GM23338 (cell line): Measurements from ENCODE around the gene COA4. TPM values are rescaled to one million over a fixed set of nuclear protein-coding genes. Genes with fewer than 3 reads are reported as not detected.

Experiments
- ATAC-seq: fragments of 200-7000 bp; cut with Tn5 transposase; 3 replicates; pipeline ENCODE4 v1.9.1; 2020
- DNase-seq: peaks from one replicate; pipeline ENCODE4 v3.0.0-alpha.2; 2015; ENCODE audit warnings: low spot score
- H2AFZ ChIP-seq: fragments of 200-600 bp; sonication (generic); 2 replicates; pipeline ENCODE4 v1.8.0; 2016; ENCODE audit warnings: antibody characterized with exemption, mild to moderate bottlenecking, moderate library complexity
- H3F3A ChIP-seq: fragments of 200-600 bp; sonication (generic); replicated peaks from 2 replicates; pipeline ENCODE4 v1.8.0; 2017; ENCODE audit warnings: antibody characterized with exemption, mixed run types, low read depth
- H3K27ac ChIP-seq: fragments of 200-600 bp; sonication (generic); 2 replicates; pipeline ENCODE4 v1.6.1; 2016; ENCODE audit warnings: low read depth
- H3K27me3 ChIP-seq: fragments of 200-600 bp; sonication (generic); 2 replicates; pipeline ENCODE4 v1.8.0; 2016; ENCODE audit warnings: mild to moderate bottlenecking, mixed run types, moderate library complexity; ENCODE audit not compliant: insufficient read depth
- H3K36me3 ChIP-seq: fragments of 200-600 bp; sonication (generic); 2 replicates; pipeline ENCODE4 v1.8.0; 2016; ENCODE audit warnings: mild to moderate bottlenecking; ENCODE audit not compliant: insufficient read depth
- H3K4me1 ChIP-seq: fragments of 200-600 bp; sonication (generic); 2 replicates; pipeline ENCODE4 v1.8.0; 2016; ENCODE audit warnings: mild to moderate bottlenecking, moderate library complexity; ENCODE audit not compliant: insufficient read depth
- H3K4me2 ChIP-seq: fragments of 200-600 bp; sonication (generic); 2 replicates; pipeline ENCODE4 v1.7.1; 2017; ENCODE audit warnings: mixed run types
- H3K4me3 ChIP-seq: fragments of 200-600 bp; sonication (generic); 2 replicates; pipeline ENCODE4 v1.6.1; 2016; ENCODE audit warnings: mixed run types
- H3K79me2 ChIP-seq: fragments of 200-600 bp; sonication (generic); replicated peaks from 2 replicates; pipeline ENCODE4 v1.8.0; 2017; ENCODE audit warnings: mild to moderate bottlenecking; ENCODE audit not compliant: insufficient read depth
- H3K9me2 ChIP-seq: fragments of 200-600 bp; sonication (generic); 2 replicates; pipeline ENCODE4 v1.8.0; 2017; ENCODE audit not compliant: insufficient read depth
- H4K20me1 ChIP-seq: fragments of 200-600 bp; sonication (generic); replicated peaks from 2 replicates; pipeline ENCODE4 v1.8.0; 2017; ENCODE audit warnings: mild to moderate bottlenecking; ENCODE audit not compliant: insufficient read depth
- H3K27ac Mint-ChIP-seq: 2 replicates; pipeline ENCODE4 v1.8.0; 2020; ENCODE audit warnings: inconsistent platforms, mild to moderate bottlenecking, moderate library complexity, mixed read lengths
- H3K27me3 Mint-ChIP-seq: 3 replicates; pipeline ENCODE4 v1.8.0; 2022; ENCODE audit warnings: low read depth, mild to moderate bottlenecking, moderate library complexity, mixed read lengths, inconsistent platforms; ENCODE audit not compliant: insufficient read depth, poor library complexity
- H3K36me3 Mint-ChIP-seq: 3 replicates; pipeline ENCODE4 v1.8.0; 2021; ENCODE audit warnings: low read depth, mild to moderate bottlenecking, inconsistent platforms, moderate library complexity, mixed read lengths
- H3K4me1 Mint-ChIP-seq: 3 replicates; pipeline ENCODE4 v1.8.0; 2020; ENCODE audit warnings: mild to moderate bottlenecking, inconsistent platforms, mixed read lengths
- H3K4me3 Mint-ChIP-seq: 3 replicates; pipeline ENCODE4 v1.8.0; 2021; ENCODE audit warnings: moderate library complexity, mild to moderate bottlenecking, inconsistent platforms, mixed read lengths
- H3K9me3 Mint-ChIP-seq: 3 replicates; pipeline ENCODE4 v1.8.0; 2020; ENCODE audit warnings: moderate library complexity, mild to moderate bottlenecking, inconsistent platforms, mixed read lengths
- CREB1 ChIP-seq: fragments of 250-450 bp; sonication (Bioruptor Pico); IDR thresholded peaks from 2 replicates; pipeline ENCODE4 v1.5.0; 2020; ENCODE audit warnings: low read depth, mild to moderate bottlenecking, moderate library complexity
- CTCF ChIP-seq, 2 experiments: fragments of 200-600 bp in 1 of 2; sonication (generic) in 1 of 2; conservative IDR thresholded peaks; 2 replicates each; pipeline versions ENCODE4 v1.5.1 to v1.6.1; 2016 to 2017; ENCODE audit warnings: antibody characterized with exemption in 2 of 2, low read depth in 2 of 2, mild to moderate bottlenecking in 2 of 2, moderate library complexity in 1 of 2
- EZH2 ChIP-seq: fragments of 200-600 bp; sonication (generic); IDR thresholded peaks from one replicate; pipeline ENCODE4 v1.8.0; 2017; ENCODE audit warnings: antibody characterized with exemption, mild to moderate bottlenecking, low read depth; ENCODE audit not compliant: unreplicated experiment
- EZH2phosphoT487 ChIP-seq: fragments of 200-600 bp; sonication (generic); IDR thresholded peaks from one replicate; pipeline ENCODE4 v1.8.1; 2018; ENCODE audit warnings: antibody characterized with exemption; ENCODE audit not compliant: unreplicated experiment
- NANOG ChIP-seq: IDR thresholded peaks from 2 replicates; pipeline ENCODE4 v1.6.1; 2016; ENCODE audit warnings: antibody characterized with exemption, borderline replicate concordance
- POLR2AphosphoS5 ChIP-seq: IDR thresholded peaks from 2 replicates; pipeline ENCODE4 v1.6.1; 2016; ENCODE audit warnings: antibody characterized with exemption, low read depth
- REST ChIP-seq: IDR thresholded peaks from one replicate; pipeline ENCODE4 v1.6.1; 2018; ENCODE audit warnings: antibody characterized with exemption; ENCODE audit not compliant: unreplicated experiment
- STAT1 ChIP-seq: IDR thresholded peaks from one replicate; pipeline ENCODE4 v1.6.1; 2016; ENCODE audit warnings: antibody characterized with exemption; ENCODE audit not compliant: unreplicated experiment
- ZNF114 ChIP-seq: fragments of 250-450 bp; sonication (Bioruptor Pico); IDR thresholded peaks from 2 replicates; pipeline ENCODE4 v1.5.0; 2020; ENCODE audit warnings: mild to moderate bottlenecking, moderate library complexity
- ZNF331 ChIP-seq: fragments of 250-450 bp; sonication (Bioruptor Pico); IDR thresholded peaks from 2 replicates; pipeline ENCODE4 v1.5.0; 2020; ENCODE audit warnings: low read depth, mild to moderate bottlenecking, moderate library complexity
- ZNF462 ChIP-seq: fragments of 250-450 bp; sonication (Bioruptor Pico); IDR thresholded peaks from 2 replicates; pipeline ENCODE4 v1.5.0; 2020; ENCODE audit warnings: mild to moderate bottlenecking, moderate library complexity
- polyA plus RNA-seq: library from polyadenylated mRNA; unstranded; fragments of >200 nt; fragmentation: Nextera tagmentation; extraction: Ambion mirVana; gene quantifications from 2 replicates; pipeline ENCODE4 v1.2.1, GENCODE V29; 2016
- total RNA-seq: library from RNA; depleted of rRNA; stranded (reverse); fragments of >200 nt; shearing (Covaris generic); gene quantifications from 2 replicates; pipeline ENCODE4 v1.2.3, GENCODE V29; 2014

Gene COA4
- total and polyA plus RNA-seq, 2 experiments from 2014 or later: 168 to 174 TPM

GRCh38 chr11:73875380-73875779 is 1.3 kb downstream of the COA4 start (continued):
- no peak for TF ChIP-seq ZNF462 (CRISPR knock-in tag)
- no peak for TF ChIP-seq CTCF (conservative IDR thresholded peaks at IDR 0.05; ENCODE audit: low read depth in 2 of 2)
- no peak for TF ChIP-seq NANOG
- TF ChIP-seq EZH2phosphoT487: no peak
- TF ChIP-seq EZH2: no peak
- no peak for TF ChIP-seq ZNF331

- Histone ChIP-seq H3K4me3 (no peak overlapping the region), H3K27ac (no peak overlapping the region), H3K79me2 (peaks cover 36% of the 10 kb centered on the region), H3K4me2 (no peak overlapping the region), H3K9me2 (no peaks in the 10 kb centered on the region), H3K36me3 (peaks cover 21% of the 10 kb centered on the region), H4K20me1 (peaks cover 14% of the 10 kb centered on the region), H2AFZ (no peak overlapping the region), H3F3A (peaks cover 21% of the 10 kb centered on the region), H3K4me1 (peaks cover 30% of the 10 kb centered on the region), H3K27me3 (no peaks in the 10 kb centered on the region)
- Mint-ChIP-seq H3K27me3 (peaks cover 12% of the 10 kb centered on the region), H3K36me3 (peaks cover 50% of the 10 kb centered on the region), H3K4me3 (no peak overlapping the region), H3K4me1 (peaks cover 18% of the 10 kb centered on the region), H3K27ac (no peak overlapping the region), H3K9me3 (no peaks in the 10 kb centered on the region)
- no peak for ATAC-seq
- DNase-seq: no peak
- TF ChIP-seq ZNF331: no peak
- TF ChIP-seq STAT1: no peak
- no peak for TF ChIP-seq POLR2AphosphoS5
- no peak for TF ChIP-seq EZH2phosphoT487
- no peak for TF ChIP-seq ZNF114
- no peak for TF ChIP-seq REST
- TF ChIP-seq CREB1 (CRISPR knock-in tag): no peak
- no peak for TF ChIP-seq EZH2
- TF ChIP-seq CTCF (conservative IDR thresholded peaks at IDR 0.05; ENCODE audit: low read depth in 2 of 2): no peak
- no peak for TF ChIP-seq NANOG
These were observed 3.8 kb downstream of the COA4 start for GRCh38 chr11:73872749-73873357.
